SU-DHL-6 (cell line): ENCODE measurements around the gene NPEPL1.

Source experiments
- H2AFZ ChIP-seq: fragments of 200-600 bp; sonication (generic); 2 replicates; pipeline ENCODE4 v1.6.1; 2014; ENCODE audit warnings: low read depth, mild to moderate bottlenecking, moderate library complexity, mixed read lengths, antibody characterized with exemption, low read length; ENCODE audit not compliant: severe bottlenecking
- H3F3A ChIP-seq: fragments of 200-600 bp; shearing (Covaris generic); 2 replicates; pipeline ENCODE4 v1.6.0; 2016; ENCODE audit warnings: antibody characterized with exemption, mild to moderate bottlenecking; ENCODE audit not compliant: insufficient read depth
- H3K27ac ChIP-seq: fragments of 200-600 bp; sonication (generic); 2 replicates; pipeline ENCODE4 v1.5.1; 2016; ENCODE audit warnings: low read depth, mild to moderate bottlenecking, low read length, moderate library complexity, mixed read lengths
- H3K27me3 ChIP-seq: fragments of 200-600 bp; sonication (generic), shearing (Covaris generic); 2 replicates; pipeline ENCODE4 v1.6.0; 2014; ENCODE audit warnings: mild to moderate bottlenecking, low read length
- H3K36me3 ChIP-seq: fragments of 200-600 bp; sonication (generic); 2 replicates; pipeline ENCODE4 v1.6.1; 2014; ENCODE audit warnings: mild to moderate bottlenecking, low read length, mixed read lengths
- H3K4me2 ChIP-seq: fragments of 300-600, 200-600 bp; shearing (Covaris generic), sonication (generic); 2 replicates; pipeline ENCODE4 v1.6.0; 2014; ENCODE audit warnings: low read length, low read depth, mild to moderate bottlenecking; ENCODE audit not compliant: poor library complexity, severe bottlenecking
- H3K4me3 ChIP-seq: fragments of 200-600 bp; sonication (generic); 2 replicates; pipeline ENCODE4 v1.5.1; 2014; ENCODE audit warnings: antibody characterized with exemption, low read length, mild to moderate bottlenecking, mixed read lengths; ENCODE audit not compliant: insufficient read depth, poor library complexity, severe bottlenecking
- H3K79me2 ChIP-seq: fragments of 200-600 bp; sonication (generic); 2 replicates; pipeline ENCODE4 v1.6.1; 2014; ENCODE audit warnings: mild to moderate bottlenecking, low read length, moderate library complexity; ENCODE audit not compliant: insufficient read depth
- H3K9ac ChIP-seq: fragments of 200-600 bp; sonication (generic); 2 replicates; pipeline ENCODE4 v1.7.0; 2014; ENCODE audit warnings: mild to moderate bottlenecking, low read length
- H3K9me2 ChIP-seq: fragments of 200-600 bp; sonication (generic); replicated peaks from 2 replicates; pipeline ENCODE4 v1.6.1; 2014; ENCODE audit warnings: low read length; ENCODE audit not compliant: insufficient read depth
- H3K9me3 ChIP-seq: fragments of 200-600 bp; sonication (generic); 2 replicates; pipeline ENCODE4 v1.6.1; 2014; ENCODE audit warnings: low read length, mixed read lengths; ENCODE audit not compliant: insufficient read depth
- H4K20me1 ChIP-seq: fragments of 200-600 bp; sonication (generic); 2 replicates; pipeline ENCODE4 v1.6.1; 2014; ENCODE audit warnings: low read depth, mild to moderate bottlenecking, antibody characterized with exemption, low read length, moderate library complexity, mixed read lengths
- EZH2phosphoT487 ChIP-seq: fragments of 200-600 bp; sonication (generic), shearing (Covaris generic); conservative IDR thresholded peaks from 2 replicates; pipeline ENCODE4 v1.6.1; 2018; ENCODE audit warnings: mild to moderate bottlenecking, antibody characterized with exemption, low read length, moderate library complexity, mixed read lengths
- TF ChIP-seq, protein P1 (sequence below): fragments of 200-600 bp; sonication (generic); IDR thresholded peaks from one replicate; pipeline ENCODE4 v1.5.1; 2017; ENCODE audit warnings: antibody characterized with exemption, mild to moderate bottlenecking, low read length, moderate library complexity; ENCODE audit not compliant: insufficient read depth, poor library complexity, severe bottlenecking

Gene NPEPL1

DNA sequence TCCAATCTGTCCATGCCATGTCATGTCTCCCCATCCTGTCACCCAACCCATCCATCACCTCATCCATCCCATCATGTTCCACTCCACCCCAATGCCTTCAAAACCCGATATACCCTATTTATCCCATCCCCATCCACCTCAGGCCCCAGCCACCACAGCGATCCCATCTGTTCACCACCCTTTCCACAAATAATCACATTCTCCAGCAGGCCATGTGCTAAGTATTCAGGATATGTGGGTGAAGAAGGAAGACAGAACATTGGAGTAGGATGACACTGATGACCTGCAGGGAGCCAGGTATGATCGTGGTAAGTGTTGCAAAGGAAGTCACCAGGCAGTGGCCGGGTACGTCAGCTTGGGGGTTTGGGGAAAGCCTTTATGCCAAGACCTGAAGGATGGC is 48.8 kb downstream of the NPEPL1 start:
- no peak overlapping the region for H3K4me2 ChIP-seq
- H3K9me3 ChIP-seq, result no peaks in the 10 kb centered on the region
- no peaks in the 10 kb centered on the region for H3F3A ChIP-seq
- no peak overlapping the region for H2AFZ ChIP-seq
- no peak overlapping the region for H3K27ac ChIP-seq
- H4K20me1 ChIP-seq, result no peaks in the 10 kb centered on the region
- H3K36me3 ChIP-seq, result no peaks in the 10 kb centered on the region
- no peaks in the 10 kb centered on the region; the same call in 1 of the 2 replicates for H3K27me3 ChIP-seq
- no peaks in the 10 kb centered on the region for H3K79me2 ChIP-seq
- no peak overlapping the region for H3K4me3 ChIP-seq
- H3K9ac ChIP-seq, result no peak overlapping the region
- no peaks in the 10 kb centered on the region for H3K9me2 ChIP-seq
- TF ChIP-seq EZH2phosphoT487, result no peak
- TF ChIP-seq, protein P1, sequence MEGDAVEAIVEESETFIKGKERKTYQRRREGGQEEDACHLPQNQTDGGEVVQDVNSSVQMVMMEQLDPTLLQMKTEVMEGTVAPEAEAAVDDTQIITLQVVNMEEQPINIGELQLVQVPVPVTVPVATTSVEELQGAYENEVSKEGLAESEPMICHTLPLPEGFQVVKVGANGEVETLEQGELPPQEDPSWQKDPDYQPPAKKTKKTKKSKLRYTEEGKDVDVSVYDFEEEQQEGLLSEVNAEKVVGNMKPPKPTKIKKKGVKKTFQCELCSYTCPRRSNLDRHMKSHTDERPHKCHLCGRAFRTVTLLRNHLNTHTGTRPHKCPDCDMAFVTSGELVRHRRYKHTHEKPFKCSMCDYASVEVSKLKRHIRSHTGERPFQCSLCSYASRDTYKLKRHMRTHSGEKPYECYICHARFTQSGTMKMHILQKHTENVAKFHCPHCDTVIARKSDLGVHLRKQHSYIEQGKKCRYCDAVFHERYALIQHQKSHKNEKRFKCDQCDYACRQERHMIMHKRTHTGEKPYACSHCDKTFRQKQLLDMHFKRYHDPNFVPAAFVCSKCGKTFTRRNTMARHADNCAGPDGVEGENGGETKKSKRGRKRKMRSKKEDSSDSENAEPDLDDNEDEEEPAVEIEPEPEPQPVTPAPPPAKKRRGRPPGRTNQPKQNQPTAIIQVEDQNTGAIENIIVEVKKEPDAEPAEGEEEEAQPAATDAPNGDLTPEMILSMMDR, result no peak

DNA sequence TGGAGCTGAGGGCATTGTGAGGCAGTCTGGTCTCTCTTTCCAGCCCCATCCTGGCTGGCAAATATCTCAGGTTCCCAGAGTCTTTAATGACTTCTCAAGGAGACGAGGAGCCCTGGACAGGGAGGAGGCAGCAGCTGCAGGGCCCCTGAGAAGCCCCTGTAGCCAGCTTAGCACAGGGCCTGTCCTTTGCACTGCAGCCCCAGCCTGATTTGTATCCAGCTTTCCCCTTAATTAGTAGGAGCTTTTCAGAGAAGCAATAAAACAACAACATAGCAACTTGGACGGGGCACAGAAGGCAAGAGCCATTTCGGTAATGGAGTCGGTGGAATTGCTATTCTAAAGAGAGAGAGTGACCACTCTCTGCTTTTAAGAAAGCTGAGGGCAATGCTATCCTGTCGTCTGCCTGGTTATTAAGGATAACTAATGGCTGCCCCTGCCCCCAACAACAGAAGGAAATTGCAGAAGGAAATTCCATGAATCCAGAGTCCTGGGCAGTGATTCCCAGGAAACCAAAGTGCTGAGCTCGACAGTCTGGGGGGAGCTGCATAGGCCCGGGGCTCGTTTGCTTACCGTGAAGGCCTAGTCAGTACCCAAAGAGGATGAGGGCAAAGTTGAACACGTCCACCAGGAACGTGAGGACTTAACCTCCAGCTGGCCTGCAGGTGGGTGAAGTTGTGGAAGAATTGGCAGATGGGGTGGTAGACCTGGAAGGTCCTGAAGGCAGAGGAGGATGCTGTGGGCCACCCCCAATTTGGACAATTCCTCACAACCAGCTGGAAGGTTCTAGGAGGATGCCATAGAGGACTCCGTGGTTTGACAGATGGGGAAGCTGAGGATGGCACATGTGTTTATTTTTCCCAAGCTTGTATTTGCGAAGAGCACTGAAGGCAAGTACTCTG is 50.3 kb downstream of the NPEPL1 start:
- no peaks in the 10 kb centered on the region for H3K9me2 ChIP-seq
- no peaks in the 10 kb centered on the region; the same call in 1 of the 2 replicates for H3K27me3 ChIP-seq
- H4K20me1 ChIP-seq, result no peaks in the 10 kb centered on the region
- H3K27ac ChIP-seq, result no peak overlapping the region
- H3K9me3 ChIP-seq, result no peaks in the 10 kb centered on the region
- H3K9ac ChIP-seq, result no peak overlapping the region
- H3K4me3 ChIP-seq, result no peak overlapping the region
- no peaks in the 10 kb centered on the region for H3K79me2 ChIP-seq
- H3K4me2 ChIP-seq, result no peak overlapping the region
- H2AFZ ChIP-seq, result no peak overlapping the region
- no peaks in the 10 kb centered on the region for H3F3A ChIP-seq
- TF ChIP-seq EZH2phosphoT487, result no peak
- TF ChIP-seq, protein P1, result no peak
- no peaks in the 10 kb centered on the region for H3K36me3 ChIP-seq

DNA sequence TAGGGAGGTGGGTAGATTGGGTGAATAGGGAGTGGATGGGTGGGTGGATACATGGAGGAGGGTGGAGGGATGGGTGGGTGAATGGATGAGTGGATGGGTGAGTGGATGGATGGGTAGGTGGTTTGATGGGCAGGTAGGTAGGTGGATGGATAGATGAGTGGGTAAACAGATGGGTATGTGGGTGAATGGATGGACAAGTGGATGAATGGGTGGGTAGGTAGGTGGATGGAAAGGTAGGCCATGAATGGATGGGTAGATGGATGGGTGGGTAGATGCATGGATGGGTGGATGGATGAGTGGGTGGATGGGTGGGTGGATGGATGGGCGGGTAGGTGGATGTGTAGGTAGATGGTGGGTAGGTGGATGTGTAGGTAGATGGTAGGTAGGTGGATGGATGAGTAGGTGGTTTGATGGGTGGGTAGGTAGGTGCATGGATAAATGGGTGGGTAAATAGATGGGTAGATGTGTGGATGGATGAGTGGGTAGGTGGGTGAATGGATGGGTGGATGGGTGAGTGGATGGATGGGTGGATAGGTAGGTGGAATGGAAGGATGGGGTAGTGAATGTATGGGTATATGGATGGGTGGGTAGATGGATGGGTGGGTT is 51.4 kb downstream of the NPEPL1 start:
- no peak overlapping the region for H3K27ac ChIP-seq
- no peak overlapping the region for H3K9ac ChIP-seq
- H3K9me3 ChIP-seq, result no peaks in the 10 kb centered on the region
- no peak overlapping the region for H3K4me2 ChIP-seq
- TF ChIP-seq, protein P1, result no peak
- no peak for TF ChIP-seq EZH2phosphoT487
- no peak overlapping the region for H3K4me3 ChIP-seq
- no peaks in the 10 kb centered on the region for H4K20me1 ChIP-seq
- no peaks in the 10 kb centered on the region for H3K79me2 ChIP-seq
- H3K9me2 ChIP-seq, result no peaks in the 10 kb centered on the region
- H3K27me3 ChIP-seq, result no peaks in the 10 kb centered on the region
- no peaks in the 10 kb centered on the region for H3K36me3 ChIP-seq
- H2AFZ ChIP-seq, result no peak overlapping the region
- H3F3A ChIP-seq, result no peaks in the 10 kb centered on the region
